ENCODE measurements around the gene PRC1. TPM values are rescaled to one million over a fixed set of nuclear protein-coding genes. Genes with fewer than 3 reads are reported as not detected.

The PRC1 gene
- total RNA-seq, 4 donors from 2014 or later, result 12.1 to 31.0 (median 14.9) TPM

DNA sequence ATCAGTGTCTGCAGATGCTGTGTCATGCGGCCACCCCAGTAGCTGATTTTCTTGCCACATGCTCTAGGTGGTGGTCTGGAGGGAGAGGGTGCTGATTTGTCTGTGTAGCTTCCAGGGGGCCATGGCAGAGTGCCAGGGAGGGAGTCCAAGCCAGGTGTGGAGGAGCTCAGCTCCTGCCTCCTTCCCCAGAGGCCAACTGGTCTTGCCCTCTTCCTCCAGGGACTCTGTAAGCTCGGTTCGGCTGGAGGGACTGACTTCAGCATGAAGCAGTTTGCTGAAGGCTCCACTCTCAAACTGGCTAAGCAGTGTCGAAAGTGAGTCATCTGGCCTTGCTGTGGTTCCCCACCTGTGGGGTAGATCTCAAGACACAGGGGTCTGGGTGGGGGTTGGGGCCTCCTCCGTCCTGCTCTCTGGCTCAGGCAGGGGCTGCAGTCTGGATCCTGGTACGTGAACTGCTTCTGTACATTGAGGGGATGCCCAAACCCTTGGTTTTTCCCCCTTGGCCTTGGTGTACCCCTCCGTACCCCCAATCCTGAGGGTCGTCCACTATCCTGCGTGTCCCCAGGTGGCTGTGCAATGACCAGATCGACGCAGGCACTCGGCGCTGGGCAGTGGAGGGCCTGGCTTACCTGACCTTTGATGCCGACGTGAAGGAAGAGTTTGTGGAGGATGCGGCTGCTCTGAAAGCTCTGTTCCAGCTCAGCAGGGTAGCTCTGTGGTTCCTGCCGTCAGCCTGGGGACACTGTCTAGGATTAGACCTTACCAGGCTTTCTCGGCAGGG is 46.6 kb downstream of the PRC1 start:
- DNase-seq (ENCODE audit: low spot score in 2 of 2), result no peak
- H3K4me1 ChIP-seq, result no peaks in the 10 kb centered on the region

DNA sequence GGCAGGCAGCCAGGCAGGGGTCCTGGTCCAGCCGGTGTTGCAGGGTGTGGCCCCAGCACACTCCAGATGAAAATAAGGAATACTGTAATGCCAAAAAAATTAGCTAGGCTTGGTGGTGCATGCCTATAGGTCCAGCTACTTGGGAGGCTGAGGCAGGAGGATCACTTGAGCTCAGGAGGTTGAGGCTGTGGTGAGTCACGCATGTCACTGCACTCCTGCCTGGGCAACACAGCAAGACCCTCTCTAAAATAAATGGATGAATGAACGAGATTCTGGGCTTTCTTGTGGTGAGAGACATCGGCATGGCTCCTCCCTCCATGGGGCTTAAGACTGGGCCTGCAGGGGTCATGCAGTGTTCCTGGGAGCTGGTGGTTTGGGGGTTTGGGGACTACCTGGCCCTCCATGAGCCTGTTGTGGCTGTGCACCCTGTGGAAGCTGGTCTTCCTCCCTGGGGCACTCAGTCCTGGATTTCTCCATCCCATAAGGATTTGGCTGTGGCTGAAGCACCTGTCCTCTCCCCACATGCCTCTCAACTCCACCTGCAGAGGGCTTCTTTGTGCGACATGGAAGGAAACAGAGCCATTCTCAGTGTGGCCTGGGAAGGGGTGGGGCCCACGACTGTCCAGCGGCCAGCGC is 47.3 kb downstream of the PRC1 start:
- no peaks in the 10 kb centered on the region for H3K4me1 ChIP-seq
- H3K27me3 ChIP-seq, result no peaks in the 10 kb centered on the region
- DNase-seq (ENCODE audit: low spot score in 2 of 2), result no peak
- TF ChIP-seq, protein P1, sequence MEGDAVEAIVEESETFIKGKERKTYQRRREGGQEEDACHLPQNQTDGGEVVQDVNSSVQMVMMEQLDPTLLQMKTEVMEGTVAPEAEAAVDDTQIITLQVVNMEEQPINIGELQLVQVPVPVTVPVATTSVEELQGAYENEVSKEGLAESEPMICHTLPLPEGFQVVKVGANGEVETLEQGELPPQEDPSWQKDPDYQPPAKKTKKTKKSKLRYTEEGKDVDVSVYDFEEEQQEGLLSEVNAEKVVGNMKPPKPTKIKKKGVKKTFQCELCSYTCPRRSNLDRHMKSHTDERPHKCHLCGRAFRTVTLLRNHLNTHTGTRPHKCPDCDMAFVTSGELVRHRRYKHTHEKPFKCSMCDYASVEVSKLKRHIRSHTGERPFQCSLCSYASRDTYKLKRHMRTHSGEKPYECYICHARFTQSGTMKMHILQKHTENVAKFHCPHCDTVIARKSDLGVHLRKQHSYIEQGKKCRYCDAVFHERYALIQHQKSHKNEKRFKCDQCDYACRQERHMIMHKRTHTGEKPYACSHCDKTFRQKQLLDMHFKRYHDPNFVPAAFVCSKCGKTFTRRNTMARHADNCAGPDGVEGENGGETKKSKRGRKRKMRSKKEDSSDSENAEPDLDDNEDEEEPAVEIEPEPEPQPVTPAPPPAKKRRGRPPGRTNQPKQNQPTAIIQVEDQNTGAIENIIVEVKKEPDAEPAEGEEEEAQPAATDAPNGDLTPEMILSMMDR (IDR thresholded peaks at IDR 0.05), result no peak
- TF ChIP-seq POLR2A (IDR thresholded peaks at IDR 0.05), result no peak
- TF ChIP-seq EP300 (IDR thresholded peaks at IDR 0.05), result no peak
- peaks cover 2 to 100% (median 43%) of the 10 kb centered on the region in 3 donors for H3K36me3 ChIP-seq
- no peaks in the 10 kb centered on the region for H3K9me3 ChIP-seq
- WGBS, 2 donors, result 90 to 95% methylated on average over 7 to 8 of the region's 8 CpGs
- H3K4me3 ChIP-seq, result no peak overlapping the region
- H3K27ac ChIP-seq, result no peak overlapping the region

More for the DNA sequence above, 46.6 kb downstream of the PRC1 start:
- Histone ChIP-seq H3K4me3 (no peak overlapping the region), H3K9me3 (no peaks in the 10 kb centered on the region), H3K27me3 (no peaks in the 10 kb centered on the region), H3K27ac (no peak overlapping the region), H3K36me3 (peaks cover 0 to 100% (median 40%) of the 10 kb centered on the region in 3 donors)
- no peak for TF ChIP-seq EP300 (IDR thresholded peaks at IDR 0.05)
- no peak for TF ChIP-seq POLR2A (IDR thresholded peaks at IDR 0.05)
- TF ChIP-seq, protein P1 (IDR thresholded peaks at IDR 0.05), result no peak
- WGBS, 2 donors, result 93% methylated on average over 15 to 16 of the region's 18 CpGs

DNA sequence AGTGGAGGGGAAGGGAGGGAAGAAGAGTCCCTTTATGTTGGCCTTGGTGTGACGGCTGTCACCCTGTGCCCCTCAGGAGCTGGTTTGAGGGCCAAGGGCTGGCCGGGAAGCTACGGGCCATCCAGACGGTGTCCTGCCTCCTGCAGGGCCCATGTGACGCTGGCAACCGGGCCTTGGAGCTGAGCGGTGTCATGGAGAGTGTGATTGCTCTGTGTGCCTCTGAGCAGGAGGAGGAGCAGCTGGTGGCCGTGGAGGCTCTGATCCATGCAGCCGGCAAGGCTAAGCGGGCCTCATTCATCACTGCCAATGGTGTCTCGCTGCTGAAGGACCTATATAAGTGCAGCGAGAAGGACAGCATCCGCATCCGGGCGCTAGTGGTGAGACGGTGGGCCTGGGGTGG is 47.8 kb downstream of the PRC1 start:
- whole genome bisulfite sequencing, 2 donors, result 89 to 93% methylated on average over 8 to 16 of the region's 16 CpGs
- TF ChIP-seq, protein P1 (IDR thresholded peaks at IDR 0.05), result no peak
- TF ChIP-seq POLR2A (IDR thresholded peaks at IDR 0.05) (no peak), EP300 (IDR thresholded peaks at IDR 0.05) (no peak)
- no peaks in the 10 kb centered on the region for H3K27me3 ChIP-seq
- H3K27ac ChIP-seq, result no peak overlapping the region
- H3K9me3 ChIP-seq, result no peaks in the 10 kb centered on the region
- no peak overlapping the region for H3K4me3 ChIP-seq
- no peak for DNase-seq (ENCODE audit: low spot score in 2 of 2)
- peaks cover 5 to 100% (median 45%) of the 10 kb centered on the region in 3 donors for H3K36me3 ChIP-seq
- no peaks in the 10 kb centered on the region for H3K4me1 ChIP-seq

DNA sequence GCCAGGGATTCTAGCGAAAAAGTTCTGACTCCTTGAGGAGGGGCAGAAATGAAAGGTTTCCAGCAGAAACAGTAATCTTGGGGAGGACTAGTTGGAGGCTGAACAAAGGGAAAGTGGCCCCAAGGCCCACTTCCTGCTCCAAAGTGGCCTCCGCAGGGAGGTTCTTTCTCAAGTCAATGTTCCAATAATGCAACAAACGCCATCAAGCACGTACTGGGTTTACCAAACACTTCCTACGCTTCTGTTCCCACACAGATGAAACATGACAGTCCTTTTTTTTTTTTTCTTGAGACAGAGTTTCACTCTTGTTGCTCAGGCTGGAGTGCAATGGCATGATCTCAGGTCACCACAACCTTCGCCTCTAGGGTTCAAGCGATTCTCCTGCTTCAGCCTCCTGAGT is 49.2 kb downstream of the PRC1 start:
- Histone ChIP-seq H3K4me3 (no peak overlapping the region), H3K36me3 (peaks cover 5 to 100% (median 55%) of the 10 kb centered on the region in 3 donors), H3K27me3 (no peaks in the 10 kb centered on the region), H3K4me1 (no peaks in the 10 kb centered on the region), H3K9me3 (no peaks in the 10 kb centered on the region), H3K27ac (no peak overlapping the region)
- no peak for TF ChIP-seq POLR2A (IDR thresholded peaks at IDR 0.05)
- TF ChIP-seq, protein P1 (IDR thresholded peaks at IDR 0.05), result no peak
- TF ChIP-seq EP300 (IDR thresholded peaks at IDR 0.05), result no peak
- DNase-seq (ENCODE audit: low spot score in 2 of 2), result no peak
- 88 to 96% methylated on average over 7 of the region's 7 CpGs for WGBS, 2 donors
